GM21367 (cell line): ENCODE measurements around the gene RASAL3.
"Not testable (repeated sequence)": the region's sequence is repeated elsewhere in the genome, so short reads cannot be mapped to it uniquely, and the experiment has no call there.

Experiments
- ATAC-seq: cut with Tn5 transposase; IDR thresholded peaks from one replicate; pipeline ENCODE4 v1.9.1; 2021; ENCODE audit not compliant: unreplicated experiment

Gene RASAL3

DNA sequence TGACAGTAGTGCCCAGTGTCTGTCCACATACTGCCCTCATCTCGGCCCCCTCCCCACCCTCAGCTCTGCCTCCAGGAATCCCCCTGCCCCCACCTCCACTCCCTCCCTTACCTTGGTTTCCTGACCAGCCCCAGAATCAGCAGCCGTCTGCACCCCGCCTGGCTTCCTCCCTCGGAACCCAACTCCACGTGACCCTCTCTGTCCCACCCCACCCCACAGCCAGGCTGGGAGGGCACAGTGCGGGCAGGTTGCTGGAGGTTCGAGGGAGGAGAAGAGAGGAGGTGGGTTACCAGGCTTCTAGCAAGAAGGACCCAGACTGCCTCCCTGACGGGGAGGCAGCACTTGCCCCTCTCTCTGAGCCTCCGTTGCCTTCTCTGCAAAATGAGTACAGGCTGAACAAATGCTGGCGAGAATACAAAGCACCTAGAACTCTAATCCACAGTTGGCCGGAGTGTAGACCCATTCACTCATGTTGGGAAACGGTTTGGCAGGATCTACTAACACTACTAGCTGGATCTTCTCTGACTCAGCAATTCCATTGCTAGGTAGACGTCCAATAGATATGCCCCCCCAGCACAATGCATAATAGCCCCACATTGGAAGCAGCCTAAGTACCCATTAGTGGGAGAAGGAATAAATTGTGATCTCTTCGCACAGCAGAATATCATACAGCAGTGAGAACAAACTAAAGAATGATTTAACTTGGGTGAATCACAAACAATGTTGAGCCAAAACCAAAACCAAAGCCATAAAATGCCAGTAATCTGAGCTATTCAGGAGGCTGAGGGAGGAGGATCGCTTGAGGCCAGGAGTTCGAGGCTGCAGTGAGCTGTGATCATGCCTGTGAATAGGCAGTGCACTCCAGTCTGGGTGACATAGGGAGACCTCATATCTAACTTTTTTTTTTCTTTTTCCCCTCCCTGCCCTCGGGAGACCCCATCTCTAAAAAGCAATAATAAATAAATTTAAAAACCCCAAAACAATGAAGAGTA lies at the start of gene RASAL3:
RASAL3 (minus strand) TSS at position 151 of the 992 bp plus-strand sequence. CDS start 186 bp downstream, outside the sequence.
- ATAC-seq, result peak; percentile 44

DNA sequence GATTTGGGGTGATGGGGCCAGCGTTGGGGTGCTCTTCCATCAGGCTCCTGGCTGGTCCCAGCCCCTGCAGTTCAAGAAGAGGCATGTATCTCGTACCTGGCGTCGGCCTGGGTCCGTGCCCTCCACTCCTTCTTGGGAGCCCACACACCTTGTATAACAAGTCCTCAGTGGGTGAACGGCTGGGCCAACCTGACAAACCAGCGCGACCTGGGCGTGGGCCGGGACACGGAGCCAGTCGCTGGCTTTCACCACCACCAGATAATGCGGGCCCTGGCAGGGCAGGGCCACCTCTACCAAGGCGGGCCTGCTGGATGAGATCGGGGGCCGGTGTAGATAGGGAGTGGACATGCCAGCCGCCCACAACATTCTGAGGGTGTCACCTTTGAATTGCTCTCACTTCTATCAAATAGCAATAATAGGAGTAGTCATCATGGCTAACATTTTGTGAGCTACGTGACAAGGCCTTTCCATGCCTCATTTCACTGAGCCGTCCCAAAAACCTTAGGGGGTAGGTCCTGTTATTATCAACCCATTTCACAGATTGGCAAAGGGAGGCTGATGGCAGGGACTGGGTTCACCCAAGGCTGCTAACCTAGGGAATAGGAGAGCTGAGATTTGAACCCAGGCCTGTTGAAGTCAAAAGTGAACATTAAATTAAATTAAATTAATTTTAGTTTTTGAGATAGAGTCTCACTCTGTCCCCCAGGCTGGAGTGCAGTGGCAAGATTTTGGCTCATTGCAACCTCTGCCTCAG lies 47.5 kb upstream of the RASAL3 start:
- ATAC-seq, result no peak

DNA sequence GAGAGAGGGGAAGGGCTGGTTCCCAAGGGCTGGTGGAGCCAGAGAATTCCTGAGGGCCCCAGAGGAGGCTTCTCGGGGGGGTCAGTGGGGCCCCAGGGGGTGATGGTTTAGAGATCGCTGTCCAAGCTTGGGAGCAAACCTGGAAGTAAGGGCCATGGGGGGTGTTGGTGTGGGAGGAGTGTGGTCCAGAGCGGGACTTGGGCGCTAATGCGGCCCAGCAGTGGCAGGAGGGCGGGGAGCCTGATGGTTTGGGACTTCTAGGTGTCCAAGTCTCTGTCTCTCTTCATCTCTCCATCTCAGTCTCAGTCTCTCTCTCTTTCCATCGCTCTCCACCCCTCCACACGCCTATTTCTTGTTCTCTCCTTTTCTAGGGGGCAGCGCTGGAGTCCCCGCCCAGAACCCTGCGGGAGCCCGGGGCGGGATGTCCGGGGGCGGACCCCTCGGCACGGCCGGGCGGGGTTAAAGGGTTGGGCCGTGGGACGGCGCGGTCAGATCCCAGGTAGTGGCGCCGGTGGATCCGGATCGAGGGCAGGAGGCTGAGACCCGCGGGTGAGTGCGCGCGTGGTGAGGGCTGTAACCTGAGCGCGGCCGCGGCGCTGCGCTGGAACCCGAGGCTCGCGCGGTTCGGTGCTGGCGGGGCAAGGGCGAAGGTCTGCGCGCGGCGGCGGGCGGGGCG lies 43.8 kb upstream of the RASAL3 start, which contains the start of gene CYP4F22:
CYP4F22 (plus strand) TSS at position 491 of the 676 bp plus-strand sequence. CDS start 16,812 bp downstream, outside the sequence.
- no peak for ATAC-seq

DNA sequence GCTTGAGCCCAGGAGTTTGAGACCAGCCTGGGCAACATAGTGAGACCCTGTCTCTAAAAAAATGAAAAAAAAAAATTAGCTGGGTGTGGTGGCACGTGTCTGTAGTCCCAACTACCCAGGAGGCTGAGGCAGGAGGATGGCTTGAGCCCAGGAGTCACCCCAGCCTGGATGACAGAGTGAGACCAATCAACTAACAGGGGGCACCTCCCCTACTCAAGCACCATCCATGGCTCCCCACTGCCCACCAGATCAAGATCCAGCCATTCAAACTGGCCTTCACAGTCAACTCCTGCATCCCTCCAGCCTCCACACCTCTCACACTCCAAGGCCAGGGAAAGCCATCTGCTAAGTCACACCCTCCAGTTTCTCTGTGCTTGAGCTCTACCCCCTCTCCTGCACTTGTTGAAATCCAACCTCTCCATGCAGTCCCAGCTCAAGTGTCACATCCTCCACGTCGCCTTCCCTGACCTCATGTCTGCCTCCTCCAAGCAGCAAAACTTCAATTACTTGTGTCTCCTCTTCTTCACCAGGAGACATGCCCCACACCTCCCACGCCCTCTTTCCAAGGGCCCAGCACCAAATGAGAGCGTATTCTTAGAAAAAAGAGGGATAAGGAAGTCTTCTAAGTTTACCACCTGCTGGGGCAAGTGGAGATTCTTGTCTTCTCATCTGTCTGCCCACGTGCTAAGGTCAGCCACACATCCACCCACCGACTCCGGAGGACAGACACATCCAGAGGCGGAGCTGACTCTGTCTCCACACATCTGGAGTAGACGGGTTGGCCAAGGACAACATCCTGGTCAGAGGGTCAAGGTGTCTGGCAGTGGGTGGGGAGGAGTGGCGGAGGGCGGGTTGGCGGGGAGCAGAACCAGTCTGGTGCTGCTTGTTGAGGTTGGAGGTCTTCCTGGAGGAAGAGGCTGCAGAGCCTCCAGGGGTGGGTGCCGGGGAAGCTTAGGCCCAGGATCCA lies 43.0 kb upstream of the RASAL3 start:
- ATAC-seq, result no peak

DNA sequence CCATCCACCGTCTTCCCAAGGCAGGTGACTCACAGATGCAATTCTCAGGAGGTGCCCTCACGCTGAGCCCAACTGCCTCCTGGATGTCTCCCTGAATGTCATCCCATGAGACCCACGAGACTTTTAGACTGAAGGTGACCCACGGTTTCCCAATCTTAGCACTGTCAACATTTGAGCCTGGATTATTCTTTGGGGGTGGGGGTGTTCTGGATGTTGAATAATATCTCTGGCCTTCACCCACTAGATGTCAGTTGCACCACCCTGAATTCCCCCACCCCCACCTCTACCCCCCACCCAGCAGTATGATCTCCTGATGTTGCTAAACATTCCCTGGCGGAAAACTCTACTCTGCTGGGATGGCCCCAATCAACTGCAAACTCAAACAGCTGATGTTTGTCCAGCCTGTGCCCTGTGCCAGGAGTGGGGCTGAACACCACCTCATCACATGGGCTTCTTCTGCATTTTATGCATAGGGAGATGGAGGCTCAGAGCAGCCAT lies 41.8 kb upstream of the RASAL3 start:
- ATAC-seq, result no peak

DNA sequence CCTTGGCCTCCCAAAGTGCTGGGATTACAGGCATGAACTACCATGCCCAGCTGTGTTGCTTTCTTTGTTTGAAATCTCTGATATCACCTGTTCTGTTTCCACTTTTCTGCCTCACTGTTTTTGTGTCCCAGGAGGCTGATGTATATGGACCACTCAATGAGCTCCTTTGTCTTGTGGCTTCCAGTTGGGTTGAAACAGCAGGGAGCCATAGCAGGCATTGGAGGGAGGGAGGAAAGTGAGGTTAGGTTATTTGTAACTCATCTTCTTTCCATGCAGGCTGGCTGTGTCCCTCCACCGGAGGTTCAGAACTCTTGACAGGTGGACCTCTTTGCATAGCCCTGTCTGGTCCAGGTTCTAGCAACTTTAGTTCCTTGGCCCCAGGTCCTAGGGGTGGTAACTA lies 37.9 kb upstream of the RASAL3 start:
- ATAC-seq, result no peak

DNA sequence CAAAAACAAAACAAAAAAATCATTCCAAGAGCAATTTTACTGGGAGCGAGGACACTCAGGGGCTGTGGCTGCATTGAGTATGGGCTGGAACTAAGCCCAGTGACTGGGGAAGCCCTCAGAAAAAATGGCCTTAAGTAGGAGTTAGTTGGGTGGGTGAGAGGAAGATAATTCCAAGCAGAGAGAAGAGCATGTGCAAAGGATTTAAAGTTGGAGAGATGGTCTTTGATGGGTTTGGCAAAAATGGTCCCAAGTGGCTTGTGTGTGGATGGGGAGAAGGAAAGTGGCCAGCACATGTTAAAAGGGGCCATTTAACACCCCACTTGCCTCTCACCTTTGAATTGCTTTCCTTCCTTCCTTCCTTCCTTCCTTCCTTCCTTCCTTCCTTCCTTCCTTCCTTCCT lies 37.3 kb upstream of the RASAL3 start:
- ATAC-seq, result no peak

DNA sequence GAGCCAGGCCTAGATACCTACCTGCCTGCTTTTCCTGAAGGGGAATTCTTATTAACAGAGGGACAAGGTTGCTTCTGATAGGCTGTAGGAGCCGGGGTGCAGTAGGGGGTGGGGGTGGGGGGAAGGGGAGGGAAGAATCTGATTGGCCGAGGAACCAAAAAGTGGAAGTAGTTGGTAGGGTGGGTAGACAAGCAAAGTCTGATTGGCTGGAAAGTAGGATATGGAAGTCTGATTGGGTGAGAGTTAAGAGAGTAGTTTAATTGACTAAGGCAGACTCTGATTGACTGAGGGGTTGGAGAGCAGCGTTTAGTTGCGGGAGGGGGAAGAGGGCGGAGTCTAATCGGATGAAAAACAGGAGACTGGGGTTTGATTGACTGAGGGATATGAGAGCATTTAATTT lies 34.6 kb upstream of the RASAL3 start:
- ATAC-seq, result no peak

DNA sequence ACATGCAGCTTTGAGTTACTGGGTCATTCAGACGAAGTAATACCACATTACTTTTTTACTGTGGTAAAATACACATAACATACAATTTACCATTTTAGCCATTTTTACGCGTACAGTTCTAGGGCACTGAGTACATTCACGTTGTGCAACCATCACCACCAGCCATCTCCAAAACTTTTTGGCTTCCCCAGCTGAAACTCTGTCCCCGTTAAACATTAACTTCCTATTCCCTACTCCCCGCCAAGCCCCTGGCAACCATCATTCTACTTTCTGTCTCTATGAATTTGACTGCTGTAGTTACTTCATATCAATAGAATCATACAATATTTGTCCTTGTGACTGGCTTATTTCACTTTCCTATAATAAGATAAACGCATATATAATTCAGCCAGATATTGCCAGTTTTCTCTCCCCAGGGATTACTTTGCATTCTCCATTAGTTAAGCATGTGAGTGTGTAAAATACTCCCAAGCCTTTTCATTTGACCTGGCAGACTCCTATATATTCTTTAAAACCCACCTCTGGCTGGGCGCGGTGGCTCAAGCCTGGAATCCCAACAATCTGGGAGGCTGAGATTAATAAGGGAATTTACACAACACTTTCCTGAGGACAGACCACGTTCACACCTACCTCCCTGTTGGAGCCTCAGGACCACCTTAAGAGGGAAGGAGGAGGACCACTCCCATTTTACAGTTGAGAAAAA lies 34.0 kb upstream of the RASAL3 start:
- no peak for ATAC-seq

DNA sequence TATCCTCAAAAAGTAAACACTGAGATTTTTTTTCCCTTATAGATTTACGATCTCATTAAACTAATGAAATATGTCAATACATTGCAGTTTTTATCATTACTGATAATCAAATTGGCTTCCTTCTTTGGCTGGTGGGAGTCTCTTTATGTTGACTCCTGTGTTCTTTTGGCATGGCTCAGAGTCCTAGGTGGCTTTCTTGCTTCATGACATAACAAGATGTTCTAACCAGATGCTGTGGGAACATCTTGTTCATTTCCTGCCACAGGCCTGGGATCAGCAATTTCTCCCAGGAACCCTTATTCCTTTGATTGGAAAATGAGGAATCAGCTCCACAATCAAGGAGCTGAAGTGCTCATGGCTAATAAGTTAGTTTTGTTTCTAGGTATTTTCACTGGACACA lies 30.8 kb upstream of the RASAL3 start:
- no peak for ATAC-seq

DNA sequence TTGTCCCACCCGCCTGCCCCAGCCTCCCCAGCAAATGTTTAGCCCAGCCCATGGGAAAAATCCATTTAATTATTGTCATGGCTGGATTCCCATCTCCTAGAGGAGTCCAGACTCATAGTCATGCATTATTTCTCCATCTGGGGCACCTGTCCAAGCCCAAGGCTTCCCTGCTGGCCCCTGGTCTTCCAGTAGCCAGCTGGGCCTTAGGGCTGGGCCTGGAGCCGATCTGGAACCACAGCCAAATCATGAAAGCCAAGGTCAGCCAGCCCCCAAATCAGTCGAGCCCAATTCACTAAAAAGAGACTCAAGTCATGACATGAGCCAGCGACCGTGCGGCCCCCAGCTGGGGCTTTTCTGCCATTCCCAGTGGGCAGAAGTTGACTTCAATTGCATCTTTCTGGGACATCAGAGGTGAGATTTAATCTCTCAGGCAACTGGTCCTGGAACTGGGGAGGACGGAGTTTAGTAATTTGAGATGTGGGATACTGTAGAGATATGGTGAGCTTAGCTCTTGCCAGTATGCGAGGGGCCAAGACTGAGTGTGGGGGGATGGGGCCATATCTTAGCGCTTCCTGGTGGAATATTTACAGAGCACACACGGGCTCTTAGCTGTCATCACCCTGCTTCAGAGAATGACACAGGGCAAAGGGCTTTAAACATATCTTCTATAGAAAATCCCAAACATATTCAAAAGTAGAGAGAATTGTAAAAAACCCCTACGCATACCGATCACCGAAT lies 24.3 kb upstream of the RASAL3 start:
- ATAC-seq, result no peak

DNA sequence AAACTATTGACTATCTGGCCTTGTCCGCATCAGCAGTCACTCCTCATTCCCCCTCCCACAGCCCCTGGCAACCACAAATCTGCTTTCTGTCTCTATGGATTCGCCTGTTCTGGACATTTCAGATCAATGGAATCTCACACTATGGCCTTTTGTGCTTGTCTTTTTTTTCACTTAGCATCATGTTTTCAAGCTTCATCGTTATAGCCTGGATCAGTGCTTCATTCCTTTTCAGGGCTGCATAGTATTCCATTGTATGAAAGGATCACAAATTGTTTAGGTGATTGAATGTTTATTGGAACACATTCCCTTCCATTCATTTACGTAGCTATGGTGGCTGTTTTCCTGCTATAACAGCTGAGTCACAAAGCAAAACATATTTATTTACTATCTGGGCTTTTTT lies 22.7 kb upstream of the RASAL3 start:
- no peak for ATAC-seq

DNA sequence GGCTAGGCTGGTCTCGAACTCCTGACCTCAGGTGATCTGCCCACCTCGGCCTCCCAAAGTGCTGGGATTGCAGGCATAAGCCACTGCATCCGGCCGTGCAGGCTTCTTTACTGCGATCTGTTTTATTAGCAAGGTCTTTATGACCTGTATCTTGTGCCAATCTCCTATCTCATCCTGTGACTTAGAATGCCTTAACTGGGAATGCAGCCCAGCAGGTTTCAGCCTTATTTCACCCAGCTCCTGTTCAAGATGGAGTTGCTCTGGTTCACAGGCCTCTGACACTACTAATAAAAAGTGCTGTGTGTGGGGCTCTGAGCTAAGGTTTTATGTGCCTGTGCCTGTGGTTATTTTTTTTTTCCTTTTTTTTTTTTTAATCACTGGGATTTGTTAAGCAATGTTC lies 21.4 kb upstream of the RASAL3 start:
- ATAC-seq, result not testable (repeated sequence)

DNA sequence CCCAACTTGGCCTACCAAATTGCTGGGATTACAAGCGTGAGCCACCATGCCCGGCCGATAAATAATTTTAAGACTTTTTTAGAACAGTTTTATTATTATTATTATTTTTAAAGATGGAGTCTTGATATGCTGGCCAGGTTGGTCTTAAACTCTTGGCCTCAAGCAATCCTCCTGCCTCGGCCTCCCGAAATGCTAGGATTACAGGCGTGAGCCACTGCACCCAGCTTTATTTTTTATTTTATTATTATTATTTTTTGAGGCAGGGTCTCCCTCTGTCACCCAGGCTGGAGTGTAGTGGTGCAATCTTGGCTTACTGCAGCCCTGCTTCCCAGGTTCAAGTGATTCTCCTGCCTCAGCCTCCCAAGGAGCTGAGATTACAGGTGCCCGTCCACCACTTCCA lies 16.7 kb upstream of the RASAL3 start:
- not testable (repeated sequence) for ATAC-seq

DNA sequence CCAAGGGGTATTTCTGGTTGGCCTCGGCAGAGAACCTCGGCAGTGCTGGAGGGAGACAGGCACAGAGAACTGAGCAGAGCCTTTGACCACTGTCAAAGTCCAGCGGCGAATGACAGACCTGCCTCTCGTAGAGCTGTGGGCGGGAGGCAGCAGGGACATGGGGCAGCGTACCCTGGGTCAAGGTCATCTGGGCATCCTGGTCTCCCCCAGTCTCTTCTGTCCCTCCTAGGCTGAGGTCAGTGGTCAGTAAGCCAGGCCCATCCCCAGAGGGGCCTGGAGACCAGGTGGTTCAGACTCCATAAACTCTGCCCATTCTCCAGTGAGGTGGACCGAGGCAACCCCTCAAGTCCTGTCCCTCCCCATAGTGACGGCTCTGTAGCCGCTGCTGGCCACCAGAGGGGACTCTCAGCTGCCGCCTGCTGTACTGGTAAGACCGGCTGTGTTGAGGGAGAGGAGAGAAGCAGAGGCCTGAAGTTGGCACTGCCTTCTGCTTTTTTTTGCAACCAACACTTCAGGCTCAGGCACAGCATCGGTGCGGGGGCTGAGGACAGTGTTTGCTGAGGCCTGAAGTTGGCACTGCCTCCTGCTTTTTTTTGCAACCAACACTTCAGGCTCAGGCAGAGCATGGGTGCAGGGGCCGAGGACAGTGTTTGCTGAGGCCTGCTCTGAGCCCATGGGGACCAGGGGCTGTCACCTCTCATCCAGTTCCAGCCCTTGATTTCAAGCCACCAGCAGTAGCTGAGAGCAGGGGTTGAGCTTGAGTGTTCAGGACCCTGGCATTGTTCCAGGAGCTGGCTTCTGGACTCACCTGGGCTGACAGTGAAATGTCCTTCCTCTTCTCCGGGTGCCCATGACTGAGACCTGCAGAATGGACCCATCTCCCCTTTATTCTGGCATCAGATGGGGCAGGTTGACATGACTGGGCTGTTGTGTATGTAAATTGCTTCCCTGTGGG lies 15.3 kb upstream of the RASAL3 start, which contains the start of gene PGLYRP2:
PGLYRP2 (minus strand) TSS at position 111 of the 955 bp plus-strand sequence. CDS start 130 bp downstream, outside the sequence.
- ATAC-seq, result no peak

DNA sequence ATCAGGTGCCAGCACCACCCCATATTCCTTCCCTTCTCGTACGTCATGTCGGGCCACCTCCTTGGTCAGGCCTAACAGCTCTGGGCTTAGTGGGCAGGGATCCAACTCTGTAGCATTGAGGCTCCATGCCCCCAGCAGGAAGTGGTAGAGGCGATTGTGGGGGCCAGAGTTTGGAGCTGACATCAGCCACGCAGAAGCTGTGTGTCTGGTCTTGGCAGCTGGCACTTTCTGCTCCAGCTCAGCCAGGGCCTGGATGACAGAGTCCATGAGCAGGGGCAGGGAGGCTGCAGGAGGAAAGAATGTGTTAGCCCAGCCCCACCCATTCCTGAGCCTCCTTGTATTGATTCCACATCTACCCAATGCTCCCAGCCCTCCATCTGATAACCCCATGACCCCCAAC lies 12.0 kb upstream of the RASAL3 start:
- ATAC-seq, result no peak

DNA sequence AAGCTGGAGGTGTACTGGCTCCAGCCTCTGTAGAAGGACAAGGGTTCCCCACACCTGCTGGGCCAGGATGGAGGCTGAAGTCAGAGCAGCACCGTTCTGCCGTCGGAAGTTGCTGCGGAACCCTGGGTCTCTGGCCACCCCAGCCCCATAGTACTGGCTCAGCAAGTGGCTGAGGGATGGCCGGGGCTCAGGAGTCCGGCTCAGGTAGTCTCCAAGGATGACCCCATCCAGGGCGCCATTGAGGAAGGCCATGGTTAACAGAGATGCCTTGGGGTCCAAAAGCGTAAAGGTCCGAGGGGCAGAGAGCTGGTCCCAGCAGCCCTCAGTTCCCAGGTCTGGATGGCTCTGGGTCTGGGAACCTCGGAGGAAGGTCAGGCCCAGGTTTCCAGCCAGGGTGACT lies 11.3 kb upstream of the RASAL3 start:
- no peak for ATAC-seq
